Stimulated activated CD4-positive, alpha-beta T cell treated with anti-CD3 and anti-CD28 coated beads, Interleukin-2, amount 100 ng/mL, for 4 hours (primary cell): ENCODE results near the gene BIRC5.

ENCODE experiments used
- DNase-seq: peaks from one replicate; pipeline ENCODE4 v3.0.0-alpha.2; 2020; ENCODE audit warnings: low read depth

Gene BIRC5

DNA sequence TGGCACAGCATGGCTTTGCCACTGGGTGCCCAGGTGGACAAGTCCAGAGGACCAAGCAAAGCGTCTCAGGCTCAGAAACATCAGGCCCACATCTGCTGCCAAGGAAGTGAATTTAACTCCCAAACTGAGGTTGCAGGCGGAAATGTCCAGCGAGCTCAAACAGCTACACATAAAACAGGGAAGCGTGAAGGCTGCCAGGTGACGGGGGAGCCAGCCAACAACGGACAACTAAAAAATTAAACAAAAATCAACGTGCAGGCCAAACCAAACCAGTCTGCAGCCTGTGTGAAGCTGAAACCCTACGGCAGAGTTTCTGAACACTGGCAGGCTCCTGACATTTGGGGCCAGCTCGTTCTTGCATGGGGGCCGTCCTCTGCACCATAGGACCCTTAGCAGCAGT is 29.7 kb upstream of the BIRC5 start:
- DNase-seq = no peak

DNA sequence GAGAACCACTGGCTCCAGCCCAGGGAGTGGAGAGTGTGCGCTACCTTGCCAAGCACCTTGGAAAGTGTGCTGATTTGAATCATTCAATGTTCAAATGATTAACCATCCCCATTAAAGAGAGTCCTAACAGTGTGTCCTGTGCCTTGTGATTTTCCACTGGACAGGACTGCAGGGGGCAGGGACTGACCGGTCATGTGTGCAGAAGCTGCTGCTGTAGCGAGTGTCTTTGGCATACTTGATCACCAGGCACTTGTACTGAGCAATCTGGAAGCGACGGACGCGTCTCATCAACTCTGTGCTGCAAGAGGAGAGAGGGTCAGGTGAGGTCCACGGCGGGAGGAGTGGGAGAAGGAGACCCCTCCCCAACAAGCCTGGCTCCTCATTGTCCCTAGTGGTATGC is 29.2 kb upstream of the BIRC5 start:
- DNase-seq = no peak

GRCh38 chr17:78185981-78186691 is 27.9 kb upstream of the BIRC5 start:
- DNase-seq = no peak

GRCh38 chr17:78186692-78187595 is 27.1 kb upstream of the BIRC5 start, which contains the start of the genes AFMID and TK1:
Gene AFMID, plus strand, starts transcription at chr17:78187362. Its CDS starts 9 bp downstream, at chr17:78187371.
Gene TK1, minus strand, starts transcription at chr17:78187052. Its CDS starts 58 bp downstream, at chr17:78186994.
- DNase-seq = peak; percentile 52

- no peak for DNase-seq
Observed at GRCh38 chr17:78196716-78197115, 17.3 kb upstream of the BIRC5 start.

DNA sequence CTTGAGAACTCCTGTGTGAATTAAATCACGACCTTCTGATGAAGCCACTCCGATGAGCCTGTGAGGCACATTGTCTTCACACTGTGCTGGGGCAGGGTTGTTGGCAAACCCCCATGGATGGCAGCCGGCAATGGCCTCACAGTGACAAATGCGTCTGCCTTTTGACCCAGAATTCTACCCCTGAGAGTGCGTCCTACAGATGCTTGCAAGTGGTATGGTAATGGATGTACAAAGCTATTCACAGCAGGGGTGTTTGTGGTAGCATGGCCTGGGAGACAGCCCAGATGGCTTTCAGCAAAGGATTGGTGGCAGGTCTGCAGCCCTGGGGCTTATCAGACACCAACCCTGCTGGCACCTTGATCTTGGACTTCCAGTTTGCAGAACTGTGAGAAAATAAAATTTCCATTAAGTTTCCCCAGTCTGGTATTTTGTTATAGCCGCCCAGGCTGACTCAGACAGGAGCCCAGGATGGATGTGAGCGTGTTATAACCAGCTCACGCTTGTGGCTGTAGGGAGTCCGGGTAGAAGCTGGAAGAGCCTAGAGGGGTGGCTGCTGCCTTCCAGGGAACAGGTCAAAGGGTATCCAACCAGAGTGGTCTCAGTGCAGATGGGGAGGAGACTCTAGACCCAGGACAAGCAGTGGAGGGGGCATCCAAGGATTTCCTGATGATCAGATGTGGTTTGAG is 16.8 kb upstream of the BIRC5 start:
- no peak for DNase-seq

DNA sequence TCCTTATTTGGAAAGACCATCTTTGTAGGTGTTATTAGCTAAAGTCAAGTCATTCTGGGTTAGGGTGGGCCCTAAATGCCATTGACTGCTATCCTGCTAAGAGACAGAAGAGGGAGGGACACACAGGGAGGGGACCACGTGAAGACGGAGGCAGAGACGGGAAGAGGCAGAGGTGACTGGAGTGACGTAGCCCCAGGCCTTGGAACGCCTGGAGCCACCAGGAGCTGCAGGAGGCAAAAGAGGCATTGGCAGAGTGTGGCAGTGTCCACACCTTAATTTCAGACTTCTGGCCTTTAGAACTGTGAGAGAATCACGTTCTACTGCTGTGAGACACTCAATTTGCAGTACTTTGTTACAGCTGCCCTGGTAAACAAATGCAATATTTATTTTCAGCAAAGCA is 13.6 kb upstream of the BIRC5 start:
- no peak for DNase-seq

GRCh38 chr17:78202666-78203065 is 11.4 kb upstream of the BIRC5 start:
- no peak for DNase-seq

DNA sequence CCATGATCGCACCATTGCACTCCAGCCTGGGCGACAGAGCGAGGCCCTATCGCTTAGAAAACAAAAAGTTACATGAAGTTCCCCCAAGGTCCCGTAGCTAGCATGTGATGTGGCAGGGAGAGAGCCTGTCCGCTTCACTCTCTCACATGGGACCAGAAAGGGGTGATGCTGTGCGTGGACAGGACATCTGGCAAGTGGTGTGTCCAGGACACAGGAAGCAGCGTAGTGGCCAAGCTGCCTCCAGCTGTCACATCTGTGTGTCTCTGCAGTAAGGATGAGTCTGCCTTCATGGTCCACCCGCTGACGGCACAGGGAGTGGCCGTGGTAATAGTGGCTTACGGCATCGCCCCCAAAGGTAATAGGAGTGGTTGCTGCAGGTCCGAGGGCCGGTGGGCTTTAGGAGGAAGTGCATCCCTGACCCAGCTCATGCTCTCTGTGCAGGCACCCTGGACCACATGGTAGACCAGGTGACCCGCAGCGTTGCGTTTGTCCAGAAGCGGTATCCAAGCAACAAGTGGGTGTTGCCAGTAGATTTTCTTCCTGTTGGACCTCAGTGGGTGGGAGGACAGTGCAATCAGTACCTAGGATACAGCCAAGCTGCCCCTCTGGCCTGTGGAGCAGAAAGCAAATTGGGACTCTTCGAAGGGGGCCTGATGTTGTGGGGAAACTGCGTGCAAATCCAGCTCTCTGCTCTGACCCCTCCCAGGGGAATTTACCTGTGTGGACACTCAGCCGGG is 9.5 kb upstream of the BIRC5 start:
- no peak for DNase-seq

- DNase-seq = no peak
Observed at GRCh38 chr17:78205124-78205775, 8.8 kb upstream of the BIRC5 start.

- DNase-seq = no peak
Observed at GRCh38 chr17:78206298-78206697, 7.8 kb upstream of the BIRC5 start.

DNA sequence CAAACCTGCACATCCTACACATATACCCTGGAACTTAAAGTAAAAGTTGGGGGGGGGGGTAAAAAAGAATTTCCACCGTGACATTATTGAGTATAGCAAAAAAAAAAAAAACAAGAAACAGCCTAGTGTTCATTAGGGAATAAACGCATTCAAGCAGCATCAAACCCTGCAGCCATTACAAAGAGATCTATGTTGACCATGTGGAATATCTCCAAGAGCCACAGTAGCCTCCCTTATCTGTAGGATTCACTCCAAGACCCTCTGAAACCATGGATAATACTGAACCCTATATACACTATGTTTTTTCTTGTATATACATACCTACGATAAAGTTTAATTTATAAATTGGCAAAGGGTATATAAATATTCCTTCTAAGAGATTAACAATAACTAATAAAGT is 5.6 kb upstream of the BIRC5 start:
- DNase-seq = no peak

DNA sequence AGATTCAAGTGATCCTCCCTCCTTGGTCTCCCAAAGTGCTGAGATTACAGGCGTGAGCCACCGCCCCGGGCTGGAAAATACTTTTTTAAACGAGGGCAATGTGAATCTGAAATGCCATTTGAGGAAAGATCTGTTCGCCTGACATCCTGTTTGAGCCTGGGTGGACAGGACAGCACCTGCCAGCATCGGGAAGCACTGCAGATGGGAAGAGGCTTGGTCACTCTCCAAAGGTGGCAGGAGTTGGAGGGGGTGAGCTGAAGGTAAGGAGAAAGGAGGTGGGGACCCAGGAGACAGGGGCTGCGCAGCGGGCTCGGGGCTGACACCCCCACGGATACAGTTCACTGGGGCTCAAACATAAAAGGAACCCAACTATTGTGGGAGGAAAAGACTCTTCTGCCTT is 3.9 kb upstream of the BIRC5 start:
- no peak for DNase-seq

DNA sequence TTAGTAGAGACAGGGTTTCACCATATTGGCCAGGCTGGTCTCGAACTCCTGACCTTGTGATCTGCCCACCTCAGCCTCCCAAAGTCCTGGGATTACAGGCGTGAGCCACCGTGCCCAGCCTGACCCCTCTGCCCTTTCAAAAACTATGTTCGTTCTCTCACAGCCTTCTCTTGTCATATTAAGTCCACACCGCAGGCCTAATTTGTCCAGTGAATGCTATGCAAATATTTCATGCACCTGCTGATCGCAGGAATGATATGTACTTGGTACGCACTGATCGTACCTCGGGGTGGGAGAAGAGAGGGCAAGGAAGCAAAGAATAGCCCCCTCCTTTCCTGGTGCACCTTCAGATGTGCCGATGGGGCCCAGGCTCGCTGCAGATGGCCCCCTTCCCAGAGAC is 3.0 kb upstream of the BIRC5 start:
- no peak for DNase-seq

- no peak for DNase-seq
Observed at GRCh38 chr17:78214706-78215061, 631 bp downstream of the BIRC5 start.

DNA sequence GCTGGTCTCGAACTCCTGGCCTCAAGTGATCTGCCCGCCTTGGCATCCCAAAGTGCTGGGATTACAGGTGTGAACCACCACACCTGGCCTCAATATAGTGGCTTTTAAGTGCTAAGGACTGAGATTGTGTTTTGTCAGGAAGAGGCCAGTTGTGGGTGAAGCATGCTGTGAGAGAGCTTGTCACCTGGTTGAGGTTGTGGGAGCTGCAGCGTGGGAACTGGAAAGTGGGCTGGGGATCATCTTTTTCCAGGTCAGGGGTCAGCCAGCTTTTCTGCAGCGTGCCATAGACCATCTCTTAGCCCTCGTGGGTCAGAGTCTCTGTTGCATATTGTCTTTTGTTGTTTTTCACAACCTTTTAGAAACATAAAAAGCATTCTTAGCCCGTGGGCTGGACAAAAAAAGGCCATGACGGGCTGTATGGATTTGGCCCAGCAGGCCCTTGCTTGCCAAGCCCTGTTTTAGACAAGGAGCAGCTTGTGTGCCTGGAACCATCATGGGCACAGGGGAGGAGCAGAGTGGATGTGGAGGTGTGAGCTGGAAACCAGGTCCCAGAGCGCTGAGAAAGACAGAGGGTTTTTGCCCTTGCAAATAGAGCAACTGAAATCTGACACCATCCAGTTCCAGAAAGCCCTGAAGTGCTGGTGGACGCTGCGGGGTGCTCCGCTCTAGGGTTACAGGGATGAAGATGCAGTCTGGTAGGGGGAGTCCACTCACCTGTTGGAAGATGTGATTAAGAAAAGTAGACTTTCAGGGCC is 5.5 kb downstream of the BIRC5 start:
- DNase-seq = no peak

DNA sequence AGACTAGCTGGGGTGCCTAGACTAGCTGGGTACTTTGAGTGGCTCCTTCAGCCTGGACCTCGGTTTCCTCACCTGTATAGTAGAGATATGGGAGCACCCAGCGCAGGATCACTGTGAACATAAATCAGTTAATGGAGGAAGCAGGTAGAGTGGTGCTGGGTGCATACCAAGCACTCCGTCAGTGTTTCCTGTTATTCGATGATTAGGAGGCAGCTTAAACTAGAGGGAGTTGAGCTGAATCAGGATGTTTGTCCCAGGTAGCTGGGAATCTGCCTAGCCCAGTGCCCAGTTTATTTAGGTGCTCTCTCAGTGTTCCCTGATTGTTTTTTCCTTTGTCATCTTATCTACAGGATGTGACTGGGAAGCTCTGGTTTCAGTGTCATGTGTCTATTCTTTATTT is 9.0 kb downstream of the BIRC5 start:
- no peak for DNase-seq

GRCh38 chr17:78223765-78224164 is 9.7 kb downstream of the BIRC5 start:
- no peak for DNase-seq

DNA sequence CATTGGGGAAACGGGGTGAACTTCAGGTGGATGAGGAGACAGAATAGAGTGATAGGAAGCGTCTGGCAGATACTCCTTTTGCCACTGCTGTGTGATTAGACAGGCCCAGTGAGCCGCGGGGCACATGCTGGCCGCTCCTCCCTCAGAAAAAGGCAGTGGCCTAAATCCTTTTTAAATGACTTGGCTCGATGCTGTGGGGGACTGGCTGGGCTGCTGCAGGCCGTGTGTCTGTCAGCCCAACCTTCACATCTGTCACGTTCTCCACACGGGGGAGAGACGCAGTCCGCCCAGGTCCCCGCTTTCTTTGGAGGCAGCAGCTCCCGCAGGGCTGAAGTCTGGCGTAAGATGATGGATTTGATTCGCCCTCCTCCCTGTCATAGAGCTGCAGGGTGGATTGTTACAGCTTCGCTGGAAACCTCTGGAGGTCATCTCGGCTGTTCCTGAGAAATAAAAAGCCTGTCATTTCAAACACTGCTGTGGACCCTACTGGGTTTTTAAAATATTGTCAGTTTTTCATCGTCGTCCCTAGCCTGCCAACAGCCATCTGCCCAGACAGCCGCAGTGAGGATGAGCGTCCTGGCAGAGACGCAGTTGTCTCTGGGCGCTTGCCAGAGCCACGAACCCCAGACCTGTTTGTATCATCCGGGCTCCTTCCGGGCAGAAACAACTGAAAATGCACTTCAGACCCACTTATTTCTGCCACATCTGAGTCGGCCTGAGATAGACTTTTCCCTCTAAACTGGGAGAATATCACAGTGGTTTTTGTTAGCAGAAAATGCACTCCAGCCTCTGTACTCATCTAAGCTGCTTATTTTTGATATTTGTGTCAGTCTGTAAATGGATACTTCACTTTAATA is 10.4 kb downstream of the BIRC5 start:
- DNase-seq = no peak
